OCI-LY3 (cell line): ENCODE data around the gene DACT1.

Experiments used
- H2AFZ ChIP-seq: fragments of 200-600, 300-600 bp; shearing (Covaris generic); 2 replicates; pipeline ENCODE4 v1.6.0; 2014; ENCODE audit warnings: antibody characterized with exemption, low read depth, low read length
- H3K27ac ChIP-seq: fragments of 200-600, 300-600 bp; sonication (generic); 2 replicates; pipeline ENCODE4 v1.5.1; 2014; ENCODE audit warnings: mild to moderate bottlenecking, low read length, moderate library complexity, mixed read lengths
- H3K27me3 ChIP-seq: fragments of 200-600, 300-600 bp; sonication (generic); 2 replicates; pipeline ENCODE4 v1.6.1; 2014; ENCODE audit warnings: low read depth, low read length, mixed read lengths
- H3K36me3 ChIP-seq: fragments of 200-600, 300-600 bp; sonication (generic); replicated peaks from 2 replicates; pipeline ENCODE3; 2014; ENCODE audit warnings: low read depth, low read length, mixed read lengths
- H3K4me1 ChIP-seq: fragments of 300-600, 200-600 bp; sonication (generic); 2 replicates; pipeline ENCODE4 v1.6.1; 2014; ENCODE audit warnings: low read length, mixed read lengths
- H3K4me2 ChIP-seq: fragments of 200-600, 300-600 bp; sonication (generic); 2 replicates; pipeline ENCODE4 v1.6.1; 2014; ENCODE audit warnings: low read length, mixed read lengths
- H3K4me3 ChIP-seq: fragments of 300-600, 200-600 bp; sonication (generic); 2 replicates; pipeline ENCODE4 v1.5.1; 2014; ENCODE audit warnings: antibody characterized with exemption, mild to moderate bottlenecking, low read length, moderate library complexity
- H3K79me2 ChIP-seq: fragments of 300-600, 200-600 bp; shearing (Covaris generic); 2 replicates; pipeline ENCODE4 v1.6.1; 2014; ENCODE audit warnings: mild to moderate bottlenecking, low read length, mixed read lengths
- H3K9ac ChIP-seq: fragments of 300-600, 200-600 bp; shearing (Covaris generic); 2 replicates; pipeline ENCODE4 v1.6.0; 2014; ENCODE audit warnings: mild to moderate bottlenecking, low read length, moderate library complexity
- H3K9me3 ChIP-seq: fragments of 200-600, 300-600 bp; shearing (Covaris generic); 2 replicates; pipeline ENCODE4 v1.6.1; 2014; ENCODE audit warnings: low read length, mixed read lengths; ENCODE audit not compliant: insufficient read depth
- H4K20me1 ChIP-seq: fragments of 200-600, 300-600 bp; sonication (generic); 2 replicates; pipeline ENCODE4 v1.6.1; 2016; ENCODE audit warnings: low read length, mixed read lengths; ENCODE audit not compliant: insufficient read depth
- CTCF ChIP-seq: fragments of 200-600, 300-600 bp; sonication (generic); IDR thresholded peaks from 2 replicates; pipeline ENCODE4 v1.5.1; 2014; ENCODE audit warnings: antibody characterized with exemption, low read length, low read depth
- EZH2phosphoT487 ChIP-seq: fragments of 200-600 bp; shearing (Covaris generic); IDR thresholded peaks from 2 replicates; pipeline ENCODE4 v1.6.1; 2018; ENCODE audit warnings: antibody characterized with exemption, mixed run types, low read depth

Gene DACT1

GRCh38 chr14:58635091-58635830 is 2.5 kb upstream of the DACT1 start:
- Histone ChIP-seq H3K27ac (peak overlapping the region; percentile 24), H3K27me3 (no peaks in the 10 kb centered on the region), H3K79me2 (peaks cover 24% of the 10 kb centered on the region), H3K4me3 (peak overlapping the region; percentile 61), H3K9ac (peak overlapping the region; percentile 3), H3K36me3 (peaks cover 9% of the 10 kb centered on the region), H4K20me1 (peaks cover 9% of the 10 kb centered on the region), H3K9me3 (no peaks in the 10 kb centered on the region), H3K4me2 (peak overlapping the region; percentile 92), H3K4me1 (peaks cover 39% of the 10 kb centered on the region), H2AFZ (peak overlapping the region; percentile 55)
- TF ChIP-seq EZH2phosphoT487 (no peak), CTCF (no peak)

GRCh38 chr14:58636129-58636528 is 1.6 kb upstream of the DACT1 start:
- Histone ChIP-seq H4K20me1 (peaks cover 15% of the 10 kb centered on the region), H3K27ac (no peak overlapping the region), H3K4me2 (peak overlapping the region; percentile 92), H3K79me2 (peaks cover 31% of the 10 kb centered on the region), H3K9ac (no peak overlapping the region), H3K36me3 (peaks cover 17% of the 10 kb centered on the region), H3K4me3 (no peak overlapping the region; the same call in 1 of the 2 replicates), H3K9me3 (no peaks in the 10 kb centered on the region), H2AFZ (no peak overlapping the region), H3K27me3 (no peaks in the 10 kb centered on the region), H3K4me1 (peaks cover 47% of the 10 kb centered on the region)
- TF ChIP-seq EZH2phosphoT487, result no peak
- no peak for TF ChIP-seq CTCF

- no peaks in the 10 kb centered on the region for H3K27me3 ChIP-seq
- H3K4me1 ChIP-seq, result peaks cover 56% of the 10 kb centered on the region
- H3K36me3 ChIP-seq, result peaks cover 26% of the 10 kb centered on the region
- H3K27ac ChIP-seq, result peak overlapping the region; percentile 96
- peaks cover 39% of the 10 kb centered on the region for H3K79me2 ChIP-seq
- peak overlapping the region; percentile 87 for H3K9ac ChIP-seq
- no peaks in the 10 kb centered on the region for H3K9me3 ChIP-seq
- H2AFZ ChIP-seq, result peak overlapping the region; percentile 75
- H3K4me2 ChIP-seq, result peak overlapping the region; percentile 92
- TF ChIP-seq CTCF (no peak), EZH2phosphoT487 (no peak)
- peaks cover 15% of the 10 kb centered on the region for H4K20me1 ChIP-seq
- peak overlapping the region; percentile 91 for H3K4me3 ChIP-seq
Measured at GRCh38 chr14:58637040-58637390, 747 bp upstream of the DACT1 start.

GRCh38 chr14:58638231-58639197 is 752 bp downstream of the DACT1 start:
- Histone ChIP-seq H3K27ac (peak overlapping the region; percentile 96), H3K9ac (peak overlapping the region; percentile 94), H3K4me2 (peak overlapping the region; percentile 99), H2AFZ (no peak overlapping the region), H3K27me3 (no peaks in the 10 kb centered on the region), H3K4me1 (peaks cover 56% of the 10 kb centered on the region), H3K9me3 (no peaks in the 10 kb centered on the region), H3K4me3 (peak overlapping the region; percentile 91), H4K20me1 (peaks cover 21% of the 10 kb centered on the region), H3K36me3 (peaks cover 36% of the 10 kb centered on the region), H3K79me2 (peaks cover 50% of the 10 kb centered on the region)
- TF ChIP-seq CTCF (no peak), EZH2phosphoT487 (no peak)
